Activated B cell treated with CpG ODN at 0.5 μM for 24 hours (primary cell): Measurements from ENCODE around the gene CA12. TPM values are rescaled to one million over a fixed set of nuclear protein-coding genes. Genes with fewer than 3 reads are reported as not detected.

Source experiments
- ATAC-seq: fragments of 200-7000 bp; cut with Tn5 transposase; one replicate; pipeline ENCODE4 v1.10.0; 2021; ENCODE audit warnings: low read depth, mild to moderate bottlenecking, moderate library complexity
- CTCF ChIA-PET: fragments of 350-600 bp; sonication (Branson Sonifier 250); formaldehyde crosslinking; loops from one replicate; lab custom pipeline; 2021; ENCODE audit warnings: antibody characterized with exemption; lab: Charles Lee
- POLR2A ChIA-PET: fragments of 350-600 bp; sonication (Branson Sonifier 250); formaldehyde crosslinking; loops from one replicate; lab custom pipeline; 2021; ENCODE audit warnings: antibody characterized with exemption; lab: Charles Lee
- DNase-seq: peaks from one replicate; pipeline ENCODE4 v3.0.0; 2022
- H3K27ac Mint-ChIP-seq: one replicate; pipeline ENCODE4 v1.8.0; 2020; ENCODE audit warnings: mixed read lengths
- H3K27me3 Mint-ChIP-seq: one replicate; pipeline ENCODE4 v1.8.0; 2021; ENCODE audit warnings: mixed read lengths
- H3K36me3 Mint-ChIP-seq: one replicate; pipeline ENCODE4 v1.8.0; 2021; ENCODE audit warnings: low read depth, mixed read lengths
- H3K4me1 Mint-ChIP-seq: one replicate; pipeline ENCODE4 v1.8.0; 2021; ENCODE audit warnings: mixed read lengths
- H3K4me3 Mint-ChIP-seq: one replicate; pipeline ENCODE4 v1.8.0; 2020; ENCODE audit warnings: mild to moderate bottlenecking, mixed read lengths
- H3K9me3 Mint-ChIP-seq: one replicate; pipeline ENCODE4 v1.8.0; 2020; ENCODE audit warnings: mixed read lengths
- intact Hi-C: fragments of 100-400 bp; cut with micrococcal nuclease; formaldehyde crosslinking; loops from one replicate; pipeline ENCODE4 v1.15.1; 2024
- total RNA-seq: library from RNA; stranded (reverse); gene quantifications from 2 replicates; pipeline ENCODE4 v1.2.3, GENCODE V29; 2022
- TF ChIP-seq, protein P1 (sequence below): fragments of 200-600 bp; IDR thresholded peaks from one replicate; pipeline ENCODE4 v1.8.0; 2022; ENCODE audit warnings: antibody characterized with exemption, mild to moderate bottlenecking

CA12 gene
- total RNA-seq, 1 donor from 2014 or later, result not detected

DNA sequence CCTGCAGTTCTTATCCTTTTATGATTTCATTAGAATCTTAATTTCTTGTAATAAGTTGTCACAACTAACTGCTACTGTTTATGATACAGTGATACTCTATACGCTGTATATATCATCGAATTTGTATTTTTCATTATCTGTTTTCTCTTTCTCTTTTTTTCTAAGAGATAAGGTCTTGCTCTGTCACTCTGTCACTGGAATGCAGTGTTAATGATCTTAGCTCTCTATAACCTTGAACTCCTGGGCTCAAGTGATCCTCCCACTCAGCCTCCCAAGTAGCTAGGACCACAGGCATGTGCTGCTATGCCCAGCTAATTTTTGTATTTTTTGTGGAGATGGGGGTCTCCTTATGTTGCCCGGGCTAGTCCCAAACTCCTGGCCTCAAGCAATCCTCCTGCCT lies 89.4 kb downstream of the CA12 start:
- peaks cover 52% of the 10 kb centered on the region for H3K36me3 Mint-ChIP-seq
- no peaks in the 10 kb centered on the region for H3K9me3 Mint-ChIP-seq
- no peak for DNase-seq
- peaks cover 19% of the 10 kb centered on the region for H3K4me1 Mint-ChIP-seq
- ChIA-PET CTCF (interaction anchor here (5.9 kb wide), 1 partner anchor 110 kb away, joined by 56 read pairs; no protein-coding TSS in a partner anchor), POLR2A (interaction anchor here (0.6 kb wide), 1 partner anchor 14 kb away, joined by 3 read pairs; no protein-coding TSS in a partner anchor)
- ATAC-seq, result no peak
- TF ChIP-seq, protein P1, sequence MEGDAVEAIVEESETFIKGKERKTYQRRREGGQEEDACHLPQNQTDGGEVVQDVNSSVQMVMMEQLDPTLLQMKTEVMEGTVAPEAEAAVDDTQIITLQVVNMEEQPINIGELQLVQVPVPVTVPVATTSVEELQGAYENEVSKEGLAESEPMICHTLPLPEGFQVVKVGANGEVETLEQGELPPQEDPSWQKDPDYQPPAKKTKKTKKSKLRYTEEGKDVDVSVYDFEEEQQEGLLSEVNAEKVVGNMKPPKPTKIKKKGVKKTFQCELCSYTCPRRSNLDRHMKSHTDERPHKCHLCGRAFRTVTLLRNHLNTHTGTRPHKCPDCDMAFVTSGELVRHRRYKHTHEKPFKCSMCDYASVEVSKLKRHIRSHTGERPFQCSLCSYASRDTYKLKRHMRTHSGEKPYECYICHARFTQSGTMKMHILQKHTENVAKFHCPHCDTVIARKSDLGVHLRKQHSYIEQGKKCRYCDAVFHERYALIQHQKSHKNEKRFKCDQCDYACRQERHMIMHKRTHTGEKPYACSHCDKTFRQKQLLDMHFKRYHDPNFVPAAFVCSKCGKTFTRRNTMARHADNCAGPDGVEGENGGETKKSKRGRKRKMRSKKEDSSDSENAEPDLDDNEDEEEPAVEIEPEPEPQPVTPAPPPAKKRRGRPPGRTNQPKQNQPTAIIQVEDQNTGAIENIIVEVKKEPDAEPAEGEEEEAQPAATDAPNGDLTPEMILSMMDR, result no peak
- no peaks in the 10 kb centered on the region for H3K27me3 Mint-ChIP-seq
- no peak overlapping the region for H3K4me3 Mint-ChIP-seq
- intact Hi-C loops, result no loop called here
- H3K27ac Mint-ChIP-seq, result peak overlapping the region; percentile 24

DNA sequence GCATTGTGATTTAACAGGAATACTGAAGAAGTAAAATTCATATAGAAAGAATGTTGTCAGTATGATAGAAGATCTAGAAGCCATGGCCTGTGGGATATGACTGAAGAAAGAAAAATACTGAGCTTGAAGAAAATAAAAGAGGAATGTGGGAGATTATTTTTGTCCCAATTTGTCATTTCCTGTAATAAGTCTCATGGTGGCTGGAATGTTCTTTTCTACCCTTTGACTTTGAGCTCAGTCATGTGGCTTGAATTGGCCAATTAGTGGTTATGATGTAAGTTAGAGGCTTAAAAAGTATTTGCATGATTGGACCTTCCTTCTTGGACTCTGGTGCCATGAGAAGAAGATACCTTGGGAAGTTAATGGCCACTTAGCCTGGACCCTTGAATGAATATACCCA lies 90.1 kb downstream of the CA12 start:
- no peak overlapping the region for H3K4me3 Mint-ChIP-seq
- ATAC-seq, result no peak
- CTCF ChIA-PET, result interaction anchor here (1.1 to 5.9 kb wide), 3 partner anchors 110 to 125 kb away, joined by 3 to 56 read pairs (median 9); no protein-coding TSS in a partner anchor

DNA sequence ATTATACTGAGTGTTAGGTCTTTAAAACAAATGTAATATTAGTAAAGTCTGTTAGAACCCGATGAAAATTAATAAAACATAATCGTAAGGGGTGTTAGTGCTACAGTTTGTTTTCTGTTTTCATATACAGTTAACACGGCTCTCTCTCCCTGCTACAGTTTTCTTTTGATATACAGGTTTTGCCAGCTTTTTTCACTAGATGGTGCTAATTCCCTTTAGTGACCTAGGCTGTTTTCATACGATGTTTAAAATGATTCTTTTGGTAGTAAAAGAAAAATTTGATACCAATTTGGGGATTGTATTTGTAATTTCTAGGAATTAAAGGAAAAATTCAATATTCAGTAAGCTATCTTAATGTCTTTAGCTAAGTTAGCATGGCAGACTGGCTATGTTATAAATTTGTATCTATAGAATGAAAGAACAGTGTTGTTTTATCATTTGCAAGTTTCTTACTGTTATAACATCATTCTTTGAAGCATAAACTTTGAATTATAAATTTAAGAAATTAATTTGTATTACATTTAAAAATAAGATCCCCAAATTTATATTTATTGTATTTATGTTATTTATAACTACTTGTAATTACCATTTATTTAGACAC lies 92.8 kb downstream of the CA12 start:
- DNase-seq, result no peak
- Mint-ChIP-seq H3K27me3 (no peaks in the 10 kb centered on the region), H3K9me3 (no peaks in the 10 kb centered on the region), H3K4me1 (peaks cover 15% of the 10 kb centered on the region), H3K36me3 (peaks cover 48% of the 10 kb centered on the region), H3K27ac (no peak overlapping the region), H3K4me3 (no peak overlapping the region)
- ATAC-seq, result peak; percentile 45
- intact Hi-C loops, result loop anchor here (1.0 to 10.0 kb wide), 3 partner anchors 114 to 316 kb away; no protein-coding TSS in a partner anchor
- TF ChIP-seq, protein P1, result no peak
- ChIA-PET POLR2A (no interaction called here), CTCF (interaction anchor here (0.7 to 5.9 kb wide), 8 partner anchors 97 to 217 kb away, joined by 3 to 56 read pairs (median 4); no protein-coding TSS in a partner anchor)

More for the DNA sequence above, 90.1 kb downstream of the CA12 start:
- no peak for DNase-seq
- H3K4me1 Mint-ChIP-seq, result peaks cover 19% of the 10 kb centered on the region
- POLR2A ChIA-PET, result interaction anchor here (0.8 kb wide), 1 partner anchor 14 kb away, joined by 5 read pairs; the partner anchor contains the start of gene APH1B
- H3K27me3 Mint-ChIP-seq, result no peaks in the 10 kb centered on the region
- intact Hi-C loops, result no loop called here
- H3K36me3 Mint-ChIP-seq, result peaks cover 55% of the 10 kb centered on the region
- no peak overlapping the region for H3K27ac Mint-ChIP-seq
- TF ChIP-seq, protein P1, result no peak
- no peaks in the 10 kb centered on the region for H3K9me3 Mint-ChIP-seq

DNA sequence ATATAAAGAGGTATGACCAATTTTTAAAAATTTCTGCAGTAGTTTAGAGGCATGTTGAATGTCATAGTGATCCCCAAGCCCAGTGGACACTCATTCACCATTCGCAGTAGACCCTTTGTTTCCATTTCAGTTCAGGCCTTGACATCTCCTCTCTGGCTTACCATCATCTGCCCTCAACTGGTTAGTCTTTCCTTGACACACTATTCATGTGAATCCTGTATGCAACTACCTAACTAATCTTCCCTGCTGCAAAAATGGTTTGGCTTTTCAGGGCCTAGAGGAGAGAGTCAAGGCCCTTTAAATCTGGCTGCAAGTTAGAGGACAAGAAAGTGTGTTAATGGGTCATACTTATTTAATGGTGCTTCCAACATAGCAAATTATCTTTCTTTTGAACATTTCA lies 93.3 kb downstream of the CA12 start:
- Mint-ChIP-seq H3K27me3 (no peaks in the 10 kb centered on the region), H3K4me1 (peaks cover 13% of the 10 kb centered on the region), H3K4me3 (no peak overlapping the region), H3K36me3 (peaks cover 52% of the 10 kb centered on the region), H3K9me3 (no peaks in the 10 kb centered on the region), H3K27ac (no peak overlapping the region)
- ATAC-seq (no peak), DNase-seq (no peak)
- TF ChIP-seq, protein P1, result no peak
- CTCF ChIA-PET, result interaction anchor here (0.9 to 5.9 kb wide), 7 partner anchors 114 to 217 kb away, joined by 3 to 56 read pairs (median 4); no protein-coding TSS in a partner anchor
- POLR2A ChIA-PET, result no interaction called here
- intact Hi-C loops, result loop anchor here (1.0 to 10.0 kb wide), 3 partner anchors 115 to 316 kb away; no protein-coding TSS in a partner anchor

DNA sequence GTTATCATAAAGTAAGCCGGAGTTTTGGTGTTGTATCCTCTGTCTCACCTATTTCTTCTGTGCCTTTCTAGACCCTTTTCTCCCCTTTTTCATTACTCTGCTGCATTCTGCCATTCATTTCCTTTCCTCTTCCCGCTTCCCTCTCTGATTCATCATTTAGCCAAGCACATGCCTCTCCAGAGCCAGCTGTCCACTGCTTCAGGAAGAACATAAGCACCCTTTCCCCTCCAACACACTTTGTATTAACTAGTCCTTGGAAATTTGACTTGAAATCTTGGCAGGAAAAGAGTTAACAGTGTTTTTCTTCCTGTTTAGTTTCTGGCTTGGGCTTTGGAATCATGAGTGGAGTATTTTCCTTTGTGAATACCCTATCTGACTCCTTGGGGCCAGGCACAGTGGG lies 94.5 kb downstream of the CA12 start:
- ChIA-PET CTCF (interaction anchor here (1.4 to 5.9 kb wide), 4 partner anchors 115 to 218 kb away, joined by 3 to 56 read pairs (median 10); no protein-coding TSS in a partner anchor), POLR2A (no interaction called here)
- Mint-ChIP-seq H3K4me1 (peaks cover 10% of the 10 kb centered on the region), H3K27me3 (no peaks in the 10 kb centered on the region), H3K27ac (no peak overlapping the region), H3K36me3 (peaks cover 55% of the 10 kb centered on the region), H3K4me3 (no peak overlapping the region), H3K9me3 (no peaks in the 10 kb centered on the region)
- TF ChIP-seq, protein P1, result no peak
- DNase-seq (no peak), ATAC-seq (no peak)
- intact Hi-C loops, result loop anchor here (10.0 kb wide), 1 partner anchor 318 kb away; no protein-coding TSS in a partner anchor
